ENCODE data around the gene ACADSB. TPM values are rescaled to one million over a fixed set of nuclear protein-coding genes. Genes with fewer than 3 reads are reported as not detected.

Gene ACADSB
- total RNA-seq, 1 donor: 4.3 TPM

DNA sequence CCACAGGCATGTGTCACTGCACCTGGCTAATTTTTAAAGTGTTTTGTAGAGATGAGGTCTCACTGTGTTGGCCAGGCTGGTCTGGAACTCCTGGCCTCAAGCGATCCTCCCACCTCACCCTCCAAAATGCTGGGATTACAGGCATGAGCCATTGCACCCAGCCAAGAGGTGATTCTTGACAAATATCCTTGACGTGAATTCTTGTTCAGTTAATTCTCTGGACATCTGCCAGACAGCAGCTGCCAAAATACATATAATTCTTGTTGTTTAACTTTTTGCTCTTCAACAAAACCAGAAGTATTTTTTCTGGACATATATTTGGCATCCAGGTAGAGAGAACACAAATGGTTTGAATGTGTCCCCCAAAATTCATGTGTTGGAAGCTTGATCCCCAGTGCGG lies 3.2 kb downstream of the ACADSB start:
- TF ChIP-seq, protein P1, sequence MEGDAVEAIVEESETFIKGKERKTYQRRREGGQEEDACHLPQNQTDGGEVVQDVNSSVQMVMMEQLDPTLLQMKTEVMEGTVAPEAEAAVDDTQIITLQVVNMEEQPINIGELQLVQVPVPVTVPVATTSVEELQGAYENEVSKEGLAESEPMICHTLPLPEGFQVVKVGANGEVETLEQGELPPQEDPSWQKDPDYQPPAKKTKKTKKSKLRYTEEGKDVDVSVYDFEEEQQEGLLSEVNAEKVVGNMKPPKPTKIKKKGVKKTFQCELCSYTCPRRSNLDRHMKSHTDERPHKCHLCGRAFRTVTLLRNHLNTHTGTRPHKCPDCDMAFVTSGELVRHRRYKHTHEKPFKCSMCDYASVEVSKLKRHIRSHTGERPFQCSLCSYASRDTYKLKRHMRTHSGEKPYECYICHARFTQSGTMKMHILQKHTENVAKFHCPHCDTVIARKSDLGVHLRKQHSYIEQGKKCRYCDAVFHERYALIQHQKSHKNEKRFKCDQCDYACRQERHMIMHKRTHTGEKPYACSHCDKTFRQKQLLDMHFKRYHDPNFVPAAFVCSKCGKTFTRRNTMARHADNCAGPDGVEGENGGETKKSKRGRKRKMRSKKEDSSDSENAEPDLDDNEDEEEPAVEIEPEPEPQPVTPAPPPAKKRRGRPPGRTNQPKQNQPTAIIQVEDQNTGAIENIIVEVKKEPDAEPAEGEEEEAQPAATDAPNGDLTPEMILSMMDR (IDR thresholded peaks at IDR 0.05; ENCODE audit: insufficient read depth, low read depth, low read length): no peak
- no peak overlapping the region for H3K4me3 ChIP-seq (ENCODE audit: low read depth, low read length)
- DNase-seq (ENCODE audit: low read depth): no peak

DNA sequence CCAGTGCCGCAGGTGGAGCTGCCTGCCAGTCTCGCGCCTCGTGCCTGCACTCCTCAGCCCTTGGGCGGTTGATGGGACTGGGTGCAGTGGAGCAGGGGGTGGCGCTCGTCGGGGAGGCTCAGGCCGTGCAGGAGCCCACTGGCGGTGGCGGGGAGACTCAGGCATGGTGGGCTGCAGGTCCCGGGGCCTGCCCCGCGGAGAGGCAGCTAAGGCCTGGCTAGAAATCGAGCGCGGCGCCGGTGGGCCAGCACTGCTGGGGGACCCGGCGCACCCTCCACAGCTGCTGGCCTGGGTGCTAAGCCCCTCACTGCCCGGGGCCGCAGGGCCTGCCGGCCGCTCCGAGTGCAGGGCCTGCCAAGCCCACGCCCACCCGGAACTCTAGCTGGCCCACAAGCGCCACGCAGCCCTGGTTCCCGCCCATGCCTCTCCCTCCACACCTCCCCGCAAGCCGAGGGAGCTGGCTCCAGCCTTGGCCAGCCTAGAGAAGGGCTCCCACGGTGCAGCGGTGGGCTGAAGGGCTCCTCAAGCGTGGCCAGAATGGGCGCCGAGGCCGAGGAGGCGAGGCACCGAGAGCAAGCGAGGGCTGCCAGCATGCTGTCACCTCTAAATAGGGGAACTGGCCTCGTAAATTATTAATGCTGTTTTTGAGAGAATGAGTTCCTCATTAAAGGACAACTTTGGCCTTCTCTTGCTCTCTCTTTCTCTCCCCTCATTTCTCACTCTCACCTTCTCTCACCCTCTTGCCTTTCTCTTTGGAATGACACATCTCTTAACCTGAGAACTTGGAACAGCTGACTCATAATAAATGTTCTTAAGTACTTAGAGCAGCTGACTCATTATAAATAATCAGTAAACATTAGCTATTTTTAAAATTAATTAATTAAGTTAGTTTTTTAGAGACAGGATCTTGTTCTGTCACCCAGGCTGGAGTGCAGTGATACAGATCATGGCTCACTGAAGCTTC lies 4.9 kb downstream of the ACADSB start:
- DNase-seq (ENCODE audit: low read depth): no peak
- no peak overlapping the region for H3K4me3 ChIP-seq (ENCODE audit: low read depth, low read length)
- TF ChIP-seq, protein P1 (IDR thresholded peaks at IDR 0.05; ENCODE audit: insufficient read depth, low read depth, low read length): no peak

DNA sequence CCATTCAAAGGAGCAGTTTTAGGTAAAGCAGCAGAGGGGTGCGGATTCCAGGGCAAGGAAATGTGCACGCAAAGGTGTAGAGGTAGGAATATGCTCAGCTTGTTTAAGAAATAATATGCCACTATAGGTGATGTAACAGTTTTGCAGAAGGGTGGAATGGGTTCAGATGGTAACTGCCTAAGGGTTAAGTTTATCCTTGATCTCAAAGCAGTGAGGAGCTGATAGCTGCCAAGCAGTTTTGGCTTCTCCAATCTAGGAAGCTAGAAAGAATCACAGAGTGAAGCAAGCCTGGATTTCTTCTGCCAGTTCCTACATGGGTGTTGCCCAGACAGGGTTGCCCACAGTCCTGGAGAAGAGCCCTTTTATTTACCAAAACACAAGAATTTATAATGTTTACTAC lies 6.0 kb downstream of the ACADSB start:
- TF ChIP-seq, protein P1 (IDR thresholded peaks at IDR 0.05; ENCODE audit: insufficient read depth, low read depth, low read length): no peak

DNA sequence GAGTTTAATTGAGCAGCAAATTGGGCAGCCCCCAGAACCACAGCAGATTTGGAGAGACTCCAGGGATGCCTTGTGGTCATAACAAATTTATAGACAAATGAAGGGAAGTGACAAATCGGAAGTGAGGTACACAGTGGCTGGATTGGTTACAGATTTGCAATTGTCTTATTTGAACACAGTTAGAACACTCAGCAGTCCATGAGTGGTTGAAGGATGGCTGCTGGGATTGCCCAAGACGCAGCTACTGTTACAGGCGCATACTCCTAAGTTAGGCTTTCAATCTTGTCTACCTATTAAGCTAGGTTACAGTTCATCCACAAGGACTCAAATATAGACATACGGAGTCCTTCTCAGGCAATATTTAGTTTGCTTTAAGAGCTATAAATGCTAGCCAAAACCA lies 7.4 kb downstream of the ACADSB start:
- DNase-seq (ENCODE audit: low read depth): no peak
- H3K4me3 ChIP-seq (ENCODE audit: low read depth, low read length): no peak overlapping the region
- TF ChIP-seq, protein P1 (IDR thresholded peaks at IDR 0.05; ENCODE audit: insufficient read depth, low read depth, low read length): no peak

More for the DNA sequence above, 6.0 kb downstream of the ACADSB start:
- H3K4me3 ChIP-seq (ENCODE audit: low read depth, low read length): no peak overlapping the region
- DNase-seq (ENCODE audit: low read depth): no peak

DNA sequence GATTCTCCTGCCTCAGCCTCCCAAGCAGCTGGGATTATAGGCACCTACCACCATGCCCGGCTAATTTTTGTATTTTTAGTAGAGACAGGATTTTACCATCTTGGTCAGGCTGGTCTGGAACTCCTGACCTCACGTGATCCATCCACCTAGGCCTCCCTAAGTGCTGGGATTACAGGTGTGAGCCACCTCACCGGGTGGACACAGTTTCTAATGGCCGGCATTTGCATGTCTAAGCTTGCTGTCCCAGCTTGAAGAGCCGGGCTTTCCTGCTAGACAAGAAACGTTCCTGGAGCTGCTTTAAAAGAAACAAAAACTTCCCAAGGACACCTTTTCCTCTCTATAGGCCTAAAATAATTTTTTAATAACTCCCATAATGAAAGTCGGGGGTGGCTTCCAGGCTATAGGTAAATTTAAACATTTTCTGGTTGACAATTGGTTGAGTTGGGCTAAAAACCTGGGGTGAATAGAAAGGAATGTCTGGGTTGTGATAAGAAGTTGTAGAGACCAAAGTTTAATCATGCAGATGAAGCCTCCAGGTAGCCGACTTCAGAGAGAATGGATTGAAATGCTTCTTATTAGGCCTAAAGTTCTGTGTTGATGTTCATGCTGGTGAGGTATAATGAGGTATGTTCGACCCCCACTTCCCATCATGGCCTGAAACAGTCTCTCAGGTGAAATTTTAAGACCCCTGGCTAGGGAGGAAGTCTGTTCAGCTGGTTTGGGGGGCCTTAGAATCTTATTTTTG lies 8.8 kb downstream of the ACADSB start:
- TF ChIP-seq, protein P1 (IDR thresholded peaks at IDR 0.05; ENCODE audit: insufficient read depth, low read depth, low read length): no peak
- H3K4me3 ChIP-seq (ENCODE audit: low read depth, low read length): no peak overlapping the region
- no peak for DNase-seq (ENCODE audit: low read depth)

DNA sequence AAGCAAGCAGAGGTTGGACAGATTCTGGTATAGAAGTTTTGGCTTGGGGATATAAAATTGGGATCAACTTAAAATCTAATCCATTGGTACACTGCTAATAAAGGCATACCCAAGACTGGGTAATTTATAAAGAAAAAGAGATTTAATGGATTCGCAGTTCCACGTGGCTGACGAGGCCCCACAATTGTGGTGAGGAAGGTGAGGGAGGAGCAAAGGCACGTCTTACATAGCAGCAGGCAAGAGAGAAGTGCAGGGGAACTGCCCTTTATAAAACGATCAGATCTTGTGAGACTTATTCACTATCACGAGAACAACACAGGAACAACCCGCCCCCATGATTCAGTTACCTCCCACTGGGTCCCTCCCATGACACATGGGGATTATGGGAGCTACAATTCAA lies 9.7 kb downstream of the ACADSB start:
- H3K4me3 ChIP-seq (ENCODE audit: low read depth, low read length): no peak overlapping the region
- no peak for DNase-seq (ENCODE audit: low read depth)
- TF ChIP-seq, protein P1 (IDR thresholded peaks at IDR 0.05; ENCODE audit: insufficient read depth, low read depth, low read length): no peak
